Upper lobe of right lung (tissue), 1 donor: ENCODE results near the gene SNN. TPM values are rescaled to one million over a fixed set of nuclear protein-coding genes. Genes with fewer than 3 reads are reported as not detected.

Experiments used
- ATAC-seq: fragments of 200-7000 bp; cut with Tn5 transposase; one replicate; pipeline ENCODE4 v1.9.1; 2020; ENCODE audit warnings: mild to moderate bottlenecking, moderate library complexity
- DNase-seq: peaks from one replicate; pipeline ENCODE4 v3.0.0-alpha.2; 2020
- H3K27ac ChIP-seq: fragments of 200-600 bp; one replicate; pipeline ENCODE4 v1.8.0; 2022
- H3K27me3 ChIP-seq: fragments of 200-600 bp; one replicate; pipeline ENCODE4 v1.8.0; 2022; ENCODE audit warnings: mild to moderate bottlenecking
- H3K36me3 ChIP-seq: fragments of 200-600 bp; one replicate; pipeline ENCODE4 v1.8.0; 2022
- H3K4me1 ChIP-seq: fragments of 200-600 bp; one replicate; pipeline ENCODE4 v1.8.0; 2022
- H3K4me3 ChIP-seq: fragments of 200-600 bp; one replicate; pipeline ENCODE4 v1.8.0; 2022; ENCODE audit warnings: mild to moderate bottlenecking
- H3K9me3 ChIP-seq: fragments of 200-600 bp; one replicate; pipeline ENCODE4 v1.8.0; 2022
- intact Hi-C: fragments of 100-400 bp; cut with DNase I; formaldehyde crosslinking; loops from one replicate; pipeline ENCODE4 v1.11.0; 2022
- total RNA-seq: library from RNA; stranded (reverse); fragmentation: NEBNext Ultra II Directional; extraction: Animal tissue kit (Norgen Biotek cat#: 25700); gene quantifications from one replicate; pipeline ENCODE4 v1.2.1, GENCODE V29; 2021
- TF ChIP-seq, protein P1 (sequence below): fragments of 200-600 bp; IDR thresholded peaks from one replicate; pipeline ENCODE4 v1.8.0; 2022; ENCODE audit warnings: antibody characterized with exemption
- donor health status: DM: no; HTN: yes; CAD: no; lungs with severe emphysema.

The SNN gene
- total RNA-seq, 1 donor from 2014 or later = 31.1 TPM

GRCh38 chr16:11699234-11699894 is 31.1 kb downstream of the SNN start:
- ATAC-seq (no peak), DNase-seq (no peak)
- TF ChIP-seq, protein P1, sequence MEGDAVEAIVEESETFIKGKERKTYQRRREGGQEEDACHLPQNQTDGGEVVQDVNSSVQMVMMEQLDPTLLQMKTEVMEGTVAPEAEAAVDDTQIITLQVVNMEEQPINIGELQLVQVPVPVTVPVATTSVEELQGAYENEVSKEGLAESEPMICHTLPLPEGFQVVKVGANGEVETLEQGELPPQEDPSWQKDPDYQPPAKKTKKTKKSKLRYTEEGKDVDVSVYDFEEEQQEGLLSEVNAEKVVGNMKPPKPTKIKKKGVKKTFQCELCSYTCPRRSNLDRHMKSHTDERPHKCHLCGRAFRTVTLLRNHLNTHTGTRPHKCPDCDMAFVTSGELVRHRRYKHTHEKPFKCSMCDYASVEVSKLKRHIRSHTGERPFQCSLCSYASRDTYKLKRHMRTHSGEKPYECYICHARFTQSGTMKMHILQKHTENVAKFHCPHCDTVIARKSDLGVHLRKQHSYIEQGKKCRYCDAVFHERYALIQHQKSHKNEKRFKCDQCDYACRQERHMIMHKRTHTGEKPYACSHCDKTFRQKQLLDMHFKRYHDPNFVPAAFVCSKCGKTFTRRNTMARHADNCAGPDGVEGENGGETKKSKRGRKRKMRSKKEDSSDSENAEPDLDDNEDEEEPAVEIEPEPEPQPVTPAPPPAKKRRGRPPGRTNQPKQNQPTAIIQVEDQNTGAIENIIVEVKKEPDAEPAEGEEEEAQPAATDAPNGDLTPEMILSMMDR = no peak
- Histone ChIP-seq H3K27ac (no peak overlapping the region), H3K36me3 (peaks cover 94% of the 10 kb centered on the region), H3K9me3 (no peaks in the 10 kb centered on the region), H3K4me1 (peaks cover 11% of the 10 kb centered on the region), H3K27me3 (no peaks in the 10 kb centered on the region), H3K4me3 (no peak overlapping the region)
- intact Hi-C loops = no loop called here

DNA sequence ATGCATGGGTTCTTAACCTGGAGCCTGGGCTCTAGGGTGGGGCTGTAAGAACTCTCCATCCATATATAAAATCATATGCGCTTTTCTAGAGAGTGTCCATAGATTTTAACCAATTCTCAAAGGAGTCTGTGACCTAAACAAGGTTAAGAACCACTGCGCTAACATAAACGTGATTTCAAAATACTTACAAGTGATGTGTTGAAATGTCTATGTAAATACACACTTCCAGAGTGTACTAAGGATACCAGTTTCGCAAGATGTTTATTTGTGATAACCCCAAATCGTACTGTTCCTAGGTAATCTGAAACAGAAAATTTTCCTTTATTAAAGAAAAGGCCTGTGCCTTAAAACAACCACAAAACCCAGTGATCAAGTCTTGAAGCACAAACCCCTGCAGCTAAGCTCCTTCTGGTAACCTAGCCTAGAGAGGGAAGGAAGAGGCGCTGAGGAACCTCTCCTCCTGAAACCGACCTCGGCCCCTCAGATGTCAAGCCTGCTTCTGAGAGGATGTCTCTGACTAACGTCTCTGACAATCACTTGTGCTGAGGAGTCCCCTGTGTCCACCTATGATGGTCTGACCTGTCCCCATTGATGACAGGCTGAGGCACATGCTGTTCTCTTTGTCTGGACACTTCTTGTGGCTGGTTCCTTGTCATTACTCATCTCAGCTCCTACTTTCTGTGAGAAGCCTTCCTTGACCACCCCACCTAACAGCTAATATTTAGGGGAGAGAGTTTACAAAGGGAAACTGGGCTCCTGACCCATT is 32.2 kb downstream of the SNN start:
- no peak overlapping the region for H3K4me3 ChIP-seq
- peaks cover 13% of the 10 kb centered on the region for H3K4me1 ChIP-seq
- intact Hi-C loops = loop anchor here (10.0 kb wide), 1 partner anchor 306 kb away; no protein-coding TSS in a partner anchor
- peak overlapping the region; percentile 49 for H3K27ac ChIP-seq
- no peaks in the 10 kb centered on the region for H3K9me3 ChIP-seq
- ATAC-seq (peak; percentile 66), DNase-seq (no peak)
- no peaks in the 10 kb centered on the region for H3K27me3 ChIP-seq
- TF ChIP-seq, protein P1 = no peak
- H3K36me3 ChIP-seq = peaks cover 83% of the 10 kb centered on the region

DNA sequence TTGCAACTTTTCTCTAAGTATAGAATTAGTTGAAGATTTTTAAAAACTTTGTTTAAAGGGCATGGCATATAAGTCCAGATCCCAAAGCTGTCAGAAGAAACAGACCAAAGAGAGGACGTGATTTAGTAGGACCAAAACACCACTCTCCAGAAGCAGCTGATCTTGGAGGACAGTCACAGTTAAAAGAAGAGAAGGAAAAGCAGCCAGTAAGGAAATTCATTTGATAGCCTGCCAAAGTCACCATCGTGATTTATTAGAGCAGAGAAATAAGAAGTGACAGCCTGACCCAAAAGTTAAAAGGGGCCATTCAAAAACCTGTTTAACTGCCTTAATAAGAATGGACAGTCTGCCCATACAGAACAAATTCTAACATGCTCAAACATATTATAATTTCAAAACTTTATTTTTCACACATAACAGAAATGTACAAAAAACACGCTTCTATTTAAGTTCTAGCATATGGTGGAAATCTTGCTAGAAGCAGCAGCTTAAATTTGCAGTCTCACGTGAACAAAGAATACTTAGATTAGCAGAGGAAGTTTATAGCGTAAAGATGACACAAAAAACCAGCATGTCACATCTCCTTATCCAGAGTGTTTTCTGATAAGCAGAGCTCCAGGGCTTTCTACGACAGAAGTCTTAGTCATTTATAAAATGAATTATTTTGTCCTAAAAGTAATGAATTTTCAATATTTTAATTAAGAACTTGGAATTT is 37.2 kb downstream of the SNN start:
- Histone ChIP-seq H3K27me3 (no peaks in the 10 kb centered on the region), H3K4me3 (no peak overlapping the region), H3K36me3 (peaks cover 67% of the 10 kb centered on the region), H3K4me1 (peaks cover 14% of the 10 kb centered on the region), H3K9me3 (no peaks in the 10 kb centered on the region), H3K27ac (no peak overlapping the region)
- ATAC-seq (no peak), DNase-seq (no peak)
- TF ChIP-seq, protein P1 = no peak
- intact Hi-C loops = loop anchor here (10.0 kb wide), 1 partner anchor 311 kb away; no protein-coding TSS in a partner anchor

DNA sequence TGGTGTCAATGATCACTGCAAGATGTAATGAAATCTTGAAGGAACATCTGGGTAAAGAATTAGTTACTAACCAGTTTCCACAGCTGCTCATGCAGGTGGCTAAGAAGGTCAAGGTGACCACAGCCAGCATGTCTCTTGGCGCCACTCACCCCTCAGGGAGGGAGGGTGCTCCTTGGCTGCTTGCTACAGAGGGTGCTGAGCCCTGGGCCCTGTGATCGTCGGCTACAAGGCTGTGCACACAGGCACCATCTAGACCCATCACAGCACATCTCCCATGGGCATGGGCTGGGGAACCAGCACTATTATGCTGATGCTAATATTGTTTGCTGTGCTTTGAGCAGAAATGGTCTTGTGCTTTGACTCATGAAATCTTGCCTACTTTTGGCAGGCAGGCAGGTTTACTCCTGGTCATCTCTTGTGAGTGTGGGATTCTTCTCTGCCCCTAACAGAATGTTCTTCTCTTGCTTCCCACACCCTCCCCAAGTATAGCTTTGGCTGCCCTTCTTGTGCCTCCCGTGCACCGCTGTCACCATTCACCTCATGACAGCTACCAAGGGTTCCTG is 38.0 kb downstream of the SNN start:
- no peak overlapping the region for H3K27ac ChIP-seq
- DNase-seq = no peak
- ATAC-seq = peak; percentile 28
- TF ChIP-seq, protein P1 = no peak
- peaks cover 71% of the 10 kb centered on the region for H3K36me3 ChIP-seq
- no peaks in the 10 kb centered on the region for H3K27me3 ChIP-seq
- no peak overlapping the region for H3K4me3 ChIP-seq
- peaks cover 12% of the 10 kb centered on the region for H3K4me1 ChIP-seq
- intact Hi-C loops = loop anchor here (10.0 kb wide), 1 partner anchor 311 kb away; no protein-coding TSS in a partner anchor
- no peaks in the 10 kb centered on the region for H3K9me3 ChIP-seq

DNA sequence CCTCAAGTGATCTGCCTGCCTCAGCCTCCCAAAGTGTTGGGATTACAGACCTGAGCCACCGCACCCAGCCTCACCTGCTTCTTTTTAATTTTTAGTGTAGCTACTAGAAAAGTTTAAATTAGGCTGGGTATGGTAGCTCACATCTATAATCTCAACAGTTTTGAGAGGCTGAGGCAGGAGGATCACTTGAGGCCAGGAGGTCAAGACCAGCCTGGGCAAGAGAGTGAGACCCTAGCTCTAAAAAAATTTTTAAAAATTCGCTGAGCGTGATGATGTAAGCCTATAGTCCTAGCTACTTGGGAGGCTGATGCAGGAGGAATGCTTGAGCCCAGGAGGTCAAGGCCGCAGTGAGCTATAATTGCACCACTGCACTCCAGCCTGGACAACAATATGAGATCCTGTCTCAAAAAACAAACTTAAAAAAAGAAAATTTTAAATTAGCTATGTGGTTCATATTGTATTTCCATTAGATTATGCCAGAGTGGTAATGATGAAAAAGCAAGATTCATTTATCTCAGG is 39.5 kb downstream of the SNN start:
- Histone ChIP-seq H3K4me3 (no peak overlapping the region), H3K27ac (no peak overlapping the region), H3K27me3 (no peaks in the 10 kb centered on the region), H3K9me3 (no peaks in the 10 kb centered on the region), H3K4me1 (peaks cover 12% of the 10 kb centered on the region), H3K36me3 (peaks cover 58% of the 10 kb centered on the region)
- intact Hi-C loops = loop anchor here (10.0 kb wide), 1 partner anchor 313 kb away; no protein-coding TSS in a partner anchor
- DNase-seq (no peak), ATAC-seq (no peak)
- TF ChIP-seq, protein P1 = no peak
